GM21367 (cell line): ENCODE measurements around the gene BIK.

ENCODE experiments used
- ATAC-seq: cut with Tn5 transposase; IDR thresholded peaks from one replicate; pipeline ENCODE4 v1.9.1; 2021; ENCODE audit not compliant: unreplicated experiment

The BIK gene

GRCh38 chr22:43159484-43160178, 49.1 kb downstream of the BIK start:
- no peak for ATAC-seq

GRCh38 chr22:43160497-43161126, 50.1 kb downstream of the BIK start:
- no peak for ATAC-seq

GRCh38 chr22:43162412-43163150, 52.0 kb downstream of the BIK start:
- no peak for ATAC-seq

GRCh38 chr22:43163241-43163795, 52.8 kb downstream of the BIK start:
- ATAC-seq = no peak

GRCh38 chr22:43164636-43165035, 54.1 kb downstream of the BIK start:
- no peak for ATAC-seq

- no peak for ATAC-seq
Observed at GRCh38 chr22:43166132-43166930, 55.8 kb downstream of the BIK start.

GRCh38 chr22:43167001-43167589, 56.5 kb downstream of the BIK start:
- ATAC-seq = no peak

- ATAC-seq = no peak
Observed at GRCh38 chr22:43168471-43169309, 58.1 kb downstream of the BIK start.

- no peak for ATAC-seq
Observed at GRCh38 chr22:43169310-43170130, 59.0 kb downstream of the BIK start.

- ATAC-seq = no peak
Observed at GRCh38 chr22:43170131-43170480, 59.6 kb downstream of the BIK start.

- ATAC-seq = no peak
Observed at GRCh38 chr22:43171019-43171491, 60.5 kb downstream of the BIK start.

- no peak for ATAC-seq
Observed at GRCh38 chr22:43171607-43172006, 61.1 kb downstream of the BIK start.

- no peak for ATAC-seq
Observed at GRCh38 chr22:43172191-43172590, 61.6 kb downstream of the BIK start.

- ATAC-seq = no peak
Observed at GRCh38 chr22:43173566-43173965, 63.0 kb downstream of the BIK start.

- no peak for ATAC-seq
Observed at GRCh38 chr22:43173976-43174720, 63.6 kb downstream of the BIK start.

GRCh38 chr22:43174941-43175531, 64.5 kb downstream of the BIK start:
- ATAC-seq = no peak

- ATAC-seq = no peak
Observed at GRCh38 chr22:43176090-43176489, 65.5 kb downstream of the BIK start.

GRCh38 chr22:43177479-43177878, 66.9 kb downstream of the BIK start:
- no peak for ATAC-seq
